Kidney capillary endothelial cell (primary cell): ENCODE measurements around the gene MAPKAPK2.
"Not testable (repeated sequence)": the region's sequence is repeated elsewhere in the genome, so short reads cannot be mapped to it uniquely, and the experiment has no call there.

Experiments
- DNase-seq: peaks from one replicate; pipeline ENCODE4 v3.0.0-alpha.2; 2018; ENCODE audit warnings: low spot score

The MAPKAPK2 gene

GRCh38 chr1:206778031-206778430, 93.3 kb downstream of the MAPKAPK2 start:
- no peak for DNase-seq

- not testable (repeated sequence) for DNase-seq
These were observed 94.2 kb downstream of the MAPKAPK2 start for GRCh38 chr1:206778911-206779310.

GRCh38 chr1:206779638-206780037, 94.9 kb downstream of the MAPKAPK2 start:
- no peak for DNase-seq

GRCh38 chr1:206782448-206782847, 97.7 kb downstream of the MAPKAPK2 start:
- no peak for DNase-seq

GRCh38 chr1:206783506-206783905, 98.8 kb downstream of the MAPKAPK2 start:
- no peak for DNase-seq
